Retina (tissue), 1 donor: ENCODE data around the gene UFSP1.

Source experiments
- DNase-seq: peaks from one replicate; pipeline ENCODE4 v3.0.0-alpha.2; 2016

The UFSP1 gene

GRCh38 chr7:100854146-100854895 lies 35.2 kb downstream of the UFSP1 start:
- no peak for DNase-seq

GRCh38 chr7:100852048-100852872 lies 37.3 kb downstream of the UFSP1 start, which contains the start of gene SLC12A9:
Gene SLC12A9 (plus strand): TSS chr7:100852713. CDS start chr7:100854198, 1,485 bp downstream.
- peak; percentile 94 for DNase-seq

- no peak for DNase-seq
These were observed 42.2 kb downstream of the UFSP1 start for GRCh38 chr7:100847360-100847759.

GRCh38 chr7:100840470-100841100 lies 48.9 kb downstream of the UFSP1 start:
- DNase-seq, result peak; percentile 10

GRCh38 chr7:100839361-100839760 lies 50.2 kb downstream of the UFSP1 start:
- no peak for DNase-seq
